WTC11 (cell line): ENCODE results near the gene PGAP2. TPM values are rescaled to one million over a fixed set of nuclear protein-coding genes. Genes with fewer than 3 reads are reported as not detected.

ENCODE experiments used
- ATAC-seq: fragments of 200-7000 bp; cut with Tn5 transposase; 2 replicates; pipeline ENCODE4 v1.10.0; 2021; ENCODE audit warnings: mild to moderate bottlenecking, moderate library complexity
- CTCF ChIA-PET: fragments of 300-600 bp; sonication (Branson Sonifier 250); formaldehyde crosslinking; loops from one replicate; lab custom pipeline; 2021; ENCODE audit warnings: antibody characterized with exemption; lab: Charles Lee
- POLR2A ChIA-PET: fragments of 350-600 bp; sonication (Branson Sonifier 250); formaldehyde crosslinking; loops from one replicate; lab custom pipeline; 2021; ENCODE audit warnings: antibody characterized with exemption; lab: Charles Lee
- DNase-seq: peaks from one replicate; pipeline ENCODE4 v3.0.0; 2021; ENCODE audit warnings: low spot score
- H3K27ac Mint-ChIP-seq: 2 replicates; pipeline ENCODE4 v1.8.0; 2021; ENCODE audit warnings: mixed read lengths
- H3K27me3 Mint-ChIP-seq: 2 replicates; pipeline ENCODE4 v1.8.0; 2021; ENCODE audit warnings: low read depth, mild to moderate bottlenecking, moderate library complexity, mixed read lengths
- H3K36me3 Mint-ChIP-seq: 2 replicates; pipeline ENCODE4 v1.8.0; 2021; ENCODE audit warnings: mixed read lengths
- H3K4me1 Mint-ChIP-seq: 2 replicates; pipeline ENCODE4 v1.8.0; 2022; ENCODE audit warnings: mixed read lengths
- H3K4me3 Mint-ChIP-seq: 2 replicates; pipeline ENCODE4 v1.8.0; 2021; ENCODE audit warnings: mild to moderate bottlenecking, moderate library complexity, mixed read lengths
- H3K9me3 Mint-ChIP-seq: 2 replicates; pipeline ENCODE4 v1.8.0; 2021; ENCODE audit warnings: mixed read lengths
- CREM ChIP-seq: sonication (generic); formaldehyde crosslinking; IDR thresholded peaks from 2 replicates; pipeline ENCODE4 v1.8.1; 2022; ENCODE audit warnings: mild to moderate bottlenecking, missing genetic modification reagents, moderate library complexity
- ESRRA ChIP-seq: sonication (generic); formaldehyde crosslinking; IDR thresholded peaks from 2 replicates; pipeline ENCODE4 v1.8.1; 2022; ENCODE audit warnings: mild to moderate bottlenecking, missing genetic modification reagents, borderline replicate concordance
- FOXP1 ChIP-seq: sonication (generic); formaldehyde crosslinking; IDR thresholded peaks from 2 replicates; pipeline ENCODE4 v1.8.0; 2022; ENCODE audit warnings: missing genetic modification reagents, mild to moderate bottlenecking, moderate library complexity, borderline replicate concordance
- GRHL2 ChIP-seq: fragments of 250-450 bp; sonication (Bioruptor Pico); IDR thresholded peaks from 2 replicates; pipeline ENCODE4 v1.8.0; 2022; ENCODE audit warnings: mild to moderate bottlenecking, moderate library complexity; ENCODE audit not compliant: insufficient replicate concordance, severe bottlenecking
- KAT7 ChIP-seq: sonication (generic); formaldehyde crosslinking; IDR thresholded peaks from 2 replicates; pipeline ENCODE4 v1.8.1; 2023; ENCODE audit warnings: missing genetic modification reagents, mild to moderate bottlenecking, borderline replicate concordance
- MYBL2 ChIP-seq: sonication (generic); formaldehyde crosslinking; IDR thresholded peaks from 2 replicates; pipeline ENCODE4 v1.8.1; 2023; ENCODE audit warnings: mild to moderate bottlenecking, moderate library complexity, missing genetic modification reagents
- NFYB ChIP-seq: sonication (generic); formaldehyde crosslinking; conservative IDR thresholded peaks from 2 replicates; pipeline ENCODE4 v1.8.0; 2022; ENCODE audit warnings: low read depth, missing genetic modification reagents
- TP53 ChIP-seq: sonication (generic); formaldehyde crosslinking; IDR thresholded peaks from 2 replicates; pipeline ENCODE4 v1.8.1; 2023; ENCODE audit warnings: mild to moderate bottlenecking, missing genetic modification reagents
- ZNF121 ChIP-seq: sonication (generic); formaldehyde crosslinking; IDR thresholded peaks from 2 replicates; pipeline ENCODE4 v1.8.0; 2023; ENCODE audit warnings: missing genetic modification reagents
- ZNF263 ChIP-seq: sonication (generic); formaldehyde crosslinking; IDR thresholded peaks from 2 replicates; pipeline ENCODE4 v1.8.1; 2022; ENCODE audit warnings: low read depth, mild to moderate bottlenecking, moderate library complexity, missing genetic modification reagents
- total RNA-seq: library from RNA; stranded (reverse); gene quantifications from 3 replicates; pipeline ENCODE4 v1.2.3, GENCODE V29; 2021
- TF ChIP-seq, protein P1 (sequence below): fragments of 250-450 bp; sonication (Bioruptor Pico); IDR thresholded peaks from 2 replicates; pipeline ENCODE4 v1.9.0; 2021; ENCODE audit warnings: mild to moderate bottlenecking
- TF ChIP-seq, protein P2 (sequence below): sonication (generic); formaldehyde crosslinking; IDR thresholded peaks from 2 replicates; pipeline ENCODE4 v1.8.1; 2023; ENCODE audit warnings: mild to moderate bottlenecking, moderate library complexity, missing genetic modification reagents
- TF ChIP-seq, protein P3 (sequence below): fragments of 250-450 bp; sonication (Bioruptor Pico); IDR thresholded peaks from 2 replicates; pipeline ENCODE4 v1.9.0; 2021; ENCODE audit warnings: moderate library complexity, mild to moderate bottlenecking, inconsistent platforms, borderline replicate concordance
- TF ChIP-seq, protein P4 (sequence below): sonication (generic); formaldehyde crosslinking; IDR thresholded peaks from 2 replicates; pipeline ENCODE4 v1.8.0; 2022; ENCODE audit warnings: mild to moderate bottlenecking, missing genetic modification reagents
- TF ChIP-seq, protein P5 (sequence below): sonication (generic); formaldehyde crosslinking; IDR thresholded peaks from 2 replicates; pipeline ENCODE4 v1.8.0; 2023; ENCODE audit warnings: mild to moderate bottlenecking, missing genetic modification reagents

Gene PGAP2
- total RNA-seq, 1 experiment from 2014 or later: 43.0 TPM

DNA sequence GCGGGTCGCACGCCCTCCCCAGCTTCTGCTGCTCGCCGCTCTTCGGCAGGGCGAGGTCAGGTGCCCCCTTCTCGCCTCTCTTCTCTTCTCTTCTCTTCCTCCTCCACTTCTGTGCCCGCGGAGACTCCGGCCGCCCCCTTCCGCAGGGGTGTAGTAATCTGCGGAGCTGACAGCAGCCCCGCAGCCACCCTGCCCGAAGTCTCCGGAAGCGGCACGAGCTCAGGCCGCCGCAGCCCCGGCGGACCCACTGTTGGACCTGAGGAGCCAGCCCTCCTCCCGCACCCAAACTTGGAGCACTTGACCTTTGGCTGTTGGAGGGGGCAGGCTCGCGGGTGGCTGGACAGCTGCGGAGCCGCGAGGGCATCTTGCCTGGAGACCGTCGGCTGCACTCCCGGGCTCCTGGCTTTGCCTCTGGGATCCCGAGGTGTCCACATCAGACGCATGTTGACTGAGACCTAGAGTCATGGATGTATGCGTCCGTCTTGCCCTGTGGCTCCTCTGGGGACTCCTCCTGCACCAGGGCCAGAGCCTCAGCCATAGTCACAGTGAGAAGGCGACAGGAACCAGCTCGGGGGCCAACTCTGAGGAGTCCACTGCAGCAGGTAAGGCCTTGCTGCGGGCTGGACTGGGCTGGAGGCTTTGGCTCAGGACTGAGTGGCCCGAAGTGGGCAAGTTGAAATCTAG lies 47.6 kb downstream of the PGAP2 start:
- Mint-ChIP-seq H3K36me3 (no peaks in the 10 kb centered on the region), H3K4me1 (peaks cover 51% of the 10 kb centered on the region), H3K9me3 (no peaks in the 10 kb centered on the region), H3K27ac (peak overlapping the region; percentile 85; the same call in 1 of the 2 replicates), H3K27me3 (peaks cover 27% of the 10 kb centered on the region), H3K4me3 (peak overlapping the region; percentile 94)
- ChIA-PET CTCF (interaction anchor here (0.6 to 9.8 kb wide), 35 partner anchors 8 to 328 kb away, joined by 3 to 403 read pairs (median 7); partner anchors contain the start of genes NUP98, PGAP2, RHOG and RRM1), POLR2A (interaction anchor here (1.9 to 2.1 kb wide), 2 partner anchors 15 to 210 kb away, joined by 8 to 17 read pairs; partner anchors contain the start of gene RHOG)
- peak; percentile 57 for DNase-seq
- ATAC-seq: peak; percentile 6
- TF ChIP-seq ESRRA (CRISPR knock-in tag): 0 out of 2 replicates have a peak, but pooled peaks have one; percentile 34
- TF ChIP-seq GRHL2 (CRISPR knock-in tag): no peak
- peak; percentile 60; the same call in 1 of the 2 replicates for TF ChIP-seq ZNF263 (CRISPR knock-in tag)
- TF ChIP-seq ZNF121 (CRISPR knock-in tag): no peak
- 0 out of 2 replicates have a peak, but pooled peaks have one; percentile 5 for TF ChIP-seq FOXP1 (CRISPR knock-in tag)
- TF ChIP-seq, protein P1, sequence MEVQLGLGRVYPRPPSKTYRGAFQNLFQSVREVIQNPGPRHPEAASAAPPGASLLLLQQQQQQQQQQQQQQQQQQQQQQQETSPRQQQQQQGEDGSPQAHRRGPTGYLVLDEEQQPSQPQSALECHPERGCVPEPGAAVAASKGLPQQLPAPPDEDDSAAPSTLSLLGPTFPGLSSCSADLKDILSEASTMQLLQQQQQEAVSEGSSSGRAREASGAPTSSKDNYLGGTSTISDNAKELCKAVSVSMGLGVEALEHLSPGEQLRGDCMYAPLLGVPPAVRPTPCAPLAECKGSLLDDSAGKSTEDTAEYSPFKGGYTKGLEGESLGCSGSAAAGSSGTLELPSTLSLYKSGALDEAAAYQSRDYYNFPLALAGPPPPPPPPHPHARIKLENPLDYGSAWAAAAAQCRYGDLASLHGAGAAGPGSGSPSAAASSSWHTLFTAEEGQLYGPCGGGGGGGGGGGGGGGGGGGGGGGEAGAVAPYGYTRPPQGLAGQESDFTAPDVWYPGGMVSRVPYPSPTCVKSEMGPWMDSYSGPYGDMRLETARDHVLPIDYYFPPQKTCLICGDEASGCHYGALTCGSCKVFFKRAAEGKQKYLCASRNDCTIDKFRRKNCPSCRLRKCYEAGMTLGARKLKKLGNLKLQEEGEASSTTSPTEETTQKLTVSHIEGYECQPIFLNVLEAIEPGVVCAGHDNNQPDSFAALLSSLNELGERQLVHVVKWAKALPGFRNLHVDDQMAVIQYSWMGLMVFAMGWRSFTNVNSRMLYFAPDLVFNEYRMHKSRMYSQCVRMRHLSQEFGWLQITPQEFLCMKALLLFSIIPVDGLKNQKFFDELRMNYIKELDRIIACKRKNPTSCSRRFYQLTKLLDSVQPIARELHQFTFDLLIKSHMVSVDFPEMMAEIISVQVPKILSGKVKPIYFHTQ (CRISPR knock-in tag): no peak
- TF ChIP-seq NFYB: no peak
- no peak for TF ChIP-seq TP53 (CRISPR knock-in tag)
- TF ChIP-seq MYBL2: 0 out of 2 replicates have a peak, but pooled peaks have one; percentile 61
- TF ChIP-seq, protein P2, sequence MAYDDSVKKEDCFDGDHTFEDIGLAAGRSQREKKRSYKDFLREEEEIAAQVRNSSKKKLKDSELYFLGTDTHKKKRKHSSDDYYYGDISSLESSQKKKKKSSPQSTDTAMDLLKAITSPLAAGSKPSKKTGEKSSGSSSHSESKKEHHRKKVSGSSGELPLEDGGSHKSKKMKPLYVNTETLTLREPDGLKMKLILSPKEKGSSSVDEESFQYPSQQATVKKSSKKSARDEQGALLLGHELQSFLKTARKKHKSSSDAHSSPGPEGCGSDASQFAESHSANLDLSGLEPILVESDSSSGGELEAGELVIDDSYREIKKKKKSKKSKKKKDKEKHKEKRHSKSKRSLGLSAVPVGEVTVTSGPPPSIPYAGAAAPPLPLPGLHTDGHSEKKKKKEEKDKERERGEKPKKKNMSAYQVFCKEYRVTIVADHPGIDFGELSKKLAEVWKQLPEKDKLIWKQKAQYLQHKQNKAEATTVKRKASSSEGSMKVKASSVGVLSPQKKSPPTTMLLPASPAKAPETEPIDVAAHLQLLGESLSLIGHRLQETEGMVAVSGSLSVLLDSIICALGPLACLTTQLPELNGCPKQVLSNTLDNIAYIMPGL (CRISPR knock-in tag): no peak
- TF ChIP-seq, all 79 proteins: peak for 4

DNA sequence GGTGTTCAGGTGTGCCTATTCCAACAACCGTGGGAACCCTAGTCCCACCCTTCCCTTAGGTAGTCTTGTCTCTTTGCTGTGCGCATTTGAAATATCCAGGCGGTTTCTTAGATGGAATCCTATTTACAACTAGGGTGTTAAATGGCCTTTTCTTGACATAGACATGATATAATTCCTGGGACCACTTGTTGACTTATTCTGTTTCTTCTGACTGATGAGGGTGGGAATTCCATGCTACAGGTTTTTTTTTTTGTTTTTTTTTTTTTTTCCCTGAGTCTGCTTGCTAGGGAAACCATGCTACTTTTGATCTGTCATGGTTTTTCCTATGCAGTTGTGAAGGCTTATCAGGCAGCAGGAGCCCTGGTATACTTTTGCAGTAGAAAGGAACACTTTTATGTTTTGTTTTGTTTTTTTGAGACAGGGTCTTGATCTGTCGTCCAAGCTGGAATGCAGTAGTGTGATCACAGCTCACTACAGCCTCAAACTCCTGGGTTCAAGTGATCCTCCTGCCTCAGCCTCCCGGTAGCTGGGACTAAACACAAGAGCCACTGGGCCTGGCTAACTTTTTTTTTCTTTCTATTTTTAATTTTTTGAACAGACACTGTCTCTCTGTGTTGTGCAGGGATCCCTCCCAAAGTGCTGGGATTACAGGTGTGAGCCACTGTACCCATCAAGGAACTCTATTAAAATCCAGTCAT lies 48.6 kb downstream of the PGAP2 start:
- no peak overlapping the region for H3K27ac Mint-ChIP-seq
- POLR2A ChIA-PET: no interaction called here
- CTCF ChIA-PET: interaction anchor here (0.6 to 9.8 kb wide), 6 partner anchors 14 to 213 kb away, joined by 3 to 403 read pairs (median 24); partner anchors contain the start of gene RHOG
- ATAC-seq (no peak), DNase-seq (no peak)
- no peaks in the 10 kb centered on the region for H3K36me3 Mint-ChIP-seq
- H3K27me3 Mint-ChIP-seq: peaks cover 34% of the 10 kb centered on the region
- H3K4me3 Mint-ChIP-seq: peak overlapping the region; percentile 94
- H3K4me1 Mint-ChIP-seq: peaks cover 60% of the 10 kb centered on the region
- H3K9me3 Mint-ChIP-seq: no peaks in the 10 kb centered on the region
- TF ChIP-seq, protein P3, sequence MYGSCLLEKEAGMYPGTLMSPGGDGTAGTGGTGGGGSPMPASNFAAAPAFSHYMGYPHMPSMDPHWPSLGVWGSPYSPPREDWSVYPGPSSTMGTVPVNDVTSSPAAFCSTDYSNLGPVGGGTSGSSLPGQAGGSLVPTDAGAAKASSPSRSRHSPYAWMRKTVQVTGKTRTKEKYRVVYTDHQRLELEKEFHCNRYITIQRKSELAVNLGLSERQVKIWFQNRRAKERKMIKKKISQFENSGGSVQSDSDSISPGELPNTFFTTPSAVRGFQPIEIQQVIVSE: no peak
- TF ChIP-seq, protein P1 (CRISPR knock-in tag): no peak
- TF ChIP-seq, protein P4, sequence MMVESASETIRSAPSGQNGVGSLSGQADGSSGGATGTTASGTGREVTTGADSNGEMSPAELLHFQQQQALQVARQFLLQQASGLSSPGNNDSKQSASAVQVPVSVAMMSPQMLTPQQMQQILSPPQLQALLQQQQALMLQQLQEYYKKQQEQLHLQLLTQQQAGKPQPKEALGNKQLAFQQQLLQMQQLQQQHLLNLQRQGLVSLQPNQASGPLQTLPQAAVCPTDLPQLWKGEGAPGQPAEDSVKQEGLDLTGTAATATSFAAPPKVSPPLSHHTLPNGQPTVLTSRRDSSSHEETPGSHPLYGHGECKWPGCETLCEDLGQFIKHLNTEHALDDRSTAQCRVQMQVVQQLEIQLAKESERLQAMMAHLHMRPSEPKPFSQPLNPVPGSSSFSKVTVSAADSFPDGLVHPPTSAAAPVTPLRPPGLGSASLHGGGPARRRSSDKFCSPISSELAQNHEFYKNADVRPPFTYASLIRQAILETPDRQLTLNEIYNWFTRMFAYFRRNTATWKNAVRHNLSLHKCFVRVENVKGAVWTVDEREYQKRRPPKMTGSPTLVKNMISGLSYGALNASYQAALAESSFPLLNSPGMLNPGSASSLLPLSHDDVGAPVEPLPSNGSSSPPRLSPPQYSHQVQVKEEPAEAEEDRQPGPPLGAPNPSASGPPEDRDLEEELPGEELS (CRISPR knock-in tag): no peak
- TF ChIP-seq, protein P5, sequence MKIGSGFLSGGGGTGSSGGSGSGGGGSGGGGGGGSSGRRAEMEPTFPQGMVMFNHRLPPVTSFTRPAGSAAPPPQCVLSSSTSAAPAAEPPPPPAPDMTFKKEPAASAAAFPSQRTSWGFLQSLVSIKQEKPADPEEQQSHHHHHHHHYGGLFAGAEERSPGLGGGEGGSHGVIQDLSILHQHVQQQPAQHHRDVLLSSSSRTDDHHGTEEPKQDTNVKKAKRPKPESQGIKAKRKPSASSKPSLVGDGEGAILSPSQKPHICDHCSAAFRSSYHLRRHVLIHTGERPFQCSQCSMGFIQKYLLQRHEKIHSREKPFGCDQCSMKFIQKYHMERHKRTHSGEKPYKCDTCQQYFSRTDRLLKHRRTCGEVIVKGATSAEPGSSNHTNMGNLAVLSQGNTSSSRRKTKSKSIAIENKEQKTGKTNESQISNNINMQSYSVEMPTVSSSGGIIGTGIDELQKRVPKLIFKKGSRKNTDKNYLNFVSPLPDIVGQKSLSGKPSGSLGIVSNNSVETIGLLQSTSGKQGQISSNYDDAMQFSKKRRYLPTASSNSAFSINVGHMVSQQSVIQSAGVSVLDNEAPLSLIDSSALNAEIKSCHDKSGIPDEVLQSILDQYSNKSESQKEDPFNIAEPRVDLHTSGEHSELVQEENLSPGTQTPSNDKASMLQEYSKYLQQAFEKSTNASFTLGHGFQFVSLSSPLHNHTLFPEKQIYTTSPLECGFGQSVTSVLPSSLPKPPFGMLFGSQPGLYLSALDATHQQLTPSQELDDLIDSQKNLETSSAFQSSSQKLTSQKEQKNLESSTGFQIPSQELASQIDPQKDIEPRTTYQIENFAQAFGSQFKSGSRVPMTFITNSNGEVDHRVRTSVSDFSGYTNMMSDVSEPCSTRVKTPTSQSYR (CRISPR knock-in tag): no peak
- no peak for TF ChIP-seq TP53 (CRISPR knock-in tag)
- no peak for TF ChIP-seq CREM (CRISPR knock-in tag)
- TF ChIP-seq KAT7 (CRISPR knock-in tag): no peak
